CD4-positive, alpha-beta T cell treated with Interleukin-15 for 4 hours (primary cell): Measurements from ENCODE around the gene EMP2.

Source experiments
- DNase-seq: peaks from one replicate; pipeline ENCODE4 v3.0.0-alpha.2; 2020; ENCODE audit warnings: low spot score

Gene EMP2

GRCh38 chr16:10490141-10490540 lies 90.3 kb downstream of the EMP2 start:
- no peak for DNase-seq

DNA sequence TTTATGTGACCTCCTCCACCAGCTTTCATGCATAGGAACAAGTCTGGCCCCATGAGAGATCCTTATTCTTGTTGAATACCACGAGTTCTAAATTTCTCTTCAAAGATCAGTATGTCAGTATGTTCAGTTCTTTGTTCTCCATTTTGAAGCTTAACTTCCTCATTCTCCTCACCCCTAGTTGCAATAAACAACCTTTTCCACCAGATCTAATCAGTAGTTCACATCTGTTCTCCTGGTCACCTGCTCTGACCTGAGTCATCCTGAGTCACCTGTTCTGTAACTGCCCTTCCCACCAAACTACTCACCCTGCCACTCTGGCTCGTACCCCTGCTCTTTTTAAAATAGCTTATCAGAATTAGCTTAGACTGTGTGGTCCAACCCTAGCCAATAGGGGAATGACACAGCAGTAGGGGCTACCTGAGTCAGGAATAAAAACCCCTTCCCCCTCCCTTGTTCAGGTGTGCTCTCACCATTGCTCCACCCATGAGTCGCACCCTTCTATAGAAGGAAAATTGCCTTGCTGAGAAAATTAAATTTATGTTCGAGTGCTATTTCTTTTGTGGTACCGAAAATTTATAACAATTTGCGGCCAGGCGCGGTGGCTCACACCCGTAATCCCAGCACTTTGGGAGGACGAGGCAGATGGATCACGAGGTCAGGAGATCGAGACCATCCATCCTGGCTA lies 94.6 kb downstream of the EMP2 start:
- DNase-seq = no peak

- no peak for DNase-seq
Observed at GRCh38 chr16:10485159-10485558, 95.2 kb downstream of the EMP2 start.

- DNase-seq = no peak
Observed at GRCh38 chr16:10480151-10480550, 100.2 kb downstream of the EMP2 start.
